Spleen (tissue), 11 donors: ENCODE results near the gene MBL2. TPM values are rescaled to one million over a fixed set of nuclear protein-coding genes. Genes with fewer than 3 reads are reported as not detected.

ENCODE experiments used
- DNase-seq: peaks from one replicate; pipeline ENCODE4 v3.0.0-alpha.2; 2020
- H3K27ac ChIP-seq, 8 donors: fragments of 200-600 bp; sonication (generic) in 7 of 8; 1 replicate in 4 of 8; 2 replicates in 4 of 8; pipeline versions ENCODE4 v1.5.0 to v1.8.0; 2016 to 2021; ENCODE audit warnings: inconsistent platforms in 4 of 8, mild to moderate bottlenecking in 4 of 8, moderate library complexity in 1 of 8
- H3K27me3 ChIP-seq, 7 donors: fragments of 200-600 bp; sonication (generic) in 6 of 7; replicated peaks in 1 of 7; 1 replicate in 4 of 7; 2 replicates in 3 of 7; pipeline versions ENCODE4 v1.5.0 to v1.8.0; 2016 to 2021; ENCODE audit warnings: inconsistent platforms in 3 of 7, mild to moderate bottlenecking in 1 of 7
- H3K36me3 ChIP-seq, 6 donors: fragments of 200-600 bp; sonication (generic) in 5 of 6; 1 replicate in 4 of 6; 2 replicates in 2 of 6; pipeline versions ENCODE4 v1.5.0 to v1.8.0; 2016 to 2021; ENCODE audit warnings: inconsistent platforms in 2 of 6
- H3K4me1 ChIP-seq, 6 donors: fragments of 200-600 bp; sonication (generic) in 5 of 6; 1 replicate in 3 of 6; 2 replicates in 3 of 6; pipeline versions ENCODE4 v1.5.0 to v1.8.0; 2016 to 2021; ENCODE audit warnings: inconsistent platforms in 3 of 6
- H3K4me3 ChIP-seq, 8 donors: fragments of 200-600 bp; sonication (generic) in 7 of 8; 1 replicate in 4 of 8; 2 replicates in 4 of 8; pipeline versions ENCODE4 v1.5.0 to v1.8.0; 2016 to 2021; ENCODE audit warnings: inconsistent platforms in 4 of 8, mild to moderate bottlenecking in 4 of 8, moderate library complexity in 2 of 8
- H3K9me3 ChIP-seq, 8 donors: fragments of 200-600 bp; sonication (generic) in 7 of 8; 1 replicate in 4 of 8; 2 replicates in 4 of 8; pipeline versions ENCODE4 v1.5.0 to v1.8.0; 2016 to 2021; ENCODE audit warnings: inconsistent platforms in 4 of 8
- POLR2A ChIP-seq, 3 donors: fragments of 450-650 bp; IDR thresholded peaks; one replicate each; pipeline ENCODE4 v1.5.1; 2017; ENCODE audit warnings: antibody characterized with exemption in 3 of 3, mild to moderate bottlenecking in 1 of 3
- POLR2AphosphoS5 ChIP-seq, 3 donors: sonication (generic); formaldehyde crosslinking; IDR thresholded peaks; one replicate each; pipeline ENCODE4 v1.5.1; 2017; ENCODE audit warnings: antibody characterized with exemption in 3 of 3
- WGBS, 5 donors: extraction: QIAGEN DNeasy Blood & Tissue Kit in 3 of 5; methylation state at CpG; one replicate each; pipeline versions ENCODE4 v1.1.5 to v1.1.7; 2013 to 2018; 5-methylcytosine and 5-hydroxymethylcytosine counted together
- intact Hi-C: fragments of 100-400 bp; cut with DNase I; formaldehyde crosslinking; loops from one replicate; pipeline ENCODE4 v1.15.0; 2023; ENCODE audit warnings: low total_unique reads
- polyA plus RNA-seq, 3 donors: library from polyadenylated mRNA; stranded (reverse); fragments of 200-250 nt; gene quantifications; one replicate each; pipeline ENCODE4 v1.2.1, GENCODE V29; 2013
- total RNA-seq, 7 donors: library from RNA; depleted of rRNA in 3 of 7; stranded (reverse); fragments of >200 nt in 3 of 7; fragmentation: NEBNext Ultra II Directional in 4 of 7; extraction: Animal tissue kit (Norgen Biotek cat#: 25700) in 4 of 7; gene quantifications; one replicate each; pipeline versions ENCODE4 v1.1.0 to v1.2.1, GENCODE V29; 2016 to 2021
- TF ChIP-seq, protein P1 (sequence below), 11 experiments: fragments of 200-600 bp in 7 of 11; fragments of 450-650 bp in 4 of 11; sonication (generic) in 4 of 11; IDR thresholded peaks in 8 of 11; conservative IDR thresholded peaks in 3 of 11; 1 replicate in 7 of 11; 2 replicates in 4 of 11; pipeline versions ENCODE4 v1.4.0 to v1.8.0; 2016 to 2021; ENCODE audit warnings: antibody characterized with exemption in 11 of 11, inconsistent platforms in 4 of 11, mild to moderate bottlenecking in 1 of 11
- donor health status: healthy with polysubstance abuse.
- donor health status: DM: no; HTN: no; CAD: no; lungs with moderate emphysema.
- donor health status: DM: no; HTN: no; CAD: no.
- donor health status: Bipolar disorder and iron deficiency.
- donor health status: healthy.
- donor health status: DM: no; HTN: no; CAD: no.
- donor health status: DM: yes; HTN: yes; CAD: no.

Gene MBL2
- total and polyA plus RNA-seq, 10 donors: 0.02 to 0.18 (median 0.11) TPM; not detected in 6

GRCh38 chr10:52801947-52802346, 29.4 kb upstream of the MBL2 start:
- 4 to 75% (median 23%) methylated on average over 1 of the region's 1 CpG for WGBS, 5 donors
- no peak overlapping the region for H3K4me3 ChIP-seq
- TF ChIP-seq, protein P1, sequence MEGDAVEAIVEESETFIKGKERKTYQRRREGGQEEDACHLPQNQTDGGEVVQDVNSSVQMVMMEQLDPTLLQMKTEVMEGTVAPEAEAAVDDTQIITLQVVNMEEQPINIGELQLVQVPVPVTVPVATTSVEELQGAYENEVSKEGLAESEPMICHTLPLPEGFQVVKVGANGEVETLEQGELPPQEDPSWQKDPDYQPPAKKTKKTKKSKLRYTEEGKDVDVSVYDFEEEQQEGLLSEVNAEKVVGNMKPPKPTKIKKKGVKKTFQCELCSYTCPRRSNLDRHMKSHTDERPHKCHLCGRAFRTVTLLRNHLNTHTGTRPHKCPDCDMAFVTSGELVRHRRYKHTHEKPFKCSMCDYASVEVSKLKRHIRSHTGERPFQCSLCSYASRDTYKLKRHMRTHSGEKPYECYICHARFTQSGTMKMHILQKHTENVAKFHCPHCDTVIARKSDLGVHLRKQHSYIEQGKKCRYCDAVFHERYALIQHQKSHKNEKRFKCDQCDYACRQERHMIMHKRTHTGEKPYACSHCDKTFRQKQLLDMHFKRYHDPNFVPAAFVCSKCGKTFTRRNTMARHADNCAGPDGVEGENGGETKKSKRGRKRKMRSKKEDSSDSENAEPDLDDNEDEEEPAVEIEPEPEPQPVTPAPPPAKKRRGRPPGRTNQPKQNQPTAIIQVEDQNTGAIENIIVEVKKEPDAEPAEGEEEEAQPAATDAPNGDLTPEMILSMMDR (IDR thresholded peaks at IDR 0.05 in 8 of 11, conservative IDR thresholded peaks at IDR 0.05 in 3 of 11): no peak
- TF ChIP-seq POLR2A (IDR thresholded peaks at IDR 0.05): no peak
- no peak for TF ChIP-seq POLR2AphosphoS5 (IDR thresholded peaks at IDR 0.05)
- no peaks in the 10 kb centered on the region for H3K27me3 ChIP-seq
- no peak for DNase-seq
- no peaks in the 10 kb centered on the region for H3K36me3 ChIP-seq
- intact Hi-C loops: no loop called here
- peaks cover 0 to 10% (median 0%) of the 10 kb centered on the region in 8 donors for H3K9me3 ChIP-seq
- H3K4me1 ChIP-seq: no peaks in the 10 kb centered on the region
- no peak overlapping the region for H3K27ac ChIP-seq

- WGBS, 5 donors: 87 to 93% (median 88%) methylated on average over 5 of the region's 5 CpGs
- intact Hi-C loops: no loop called here
These were observed 13.5 kb upstream of the MBL2 start for GRCh38 chr10:52786098-52786497.

GRCh38 chr10:52785418-52785817, 12.8 kb upstream of the MBL2 start:
- DNase-seq: no peak
- Histone ChIP-seq H3K36me3 (no peaks in the 10 kb centered on the region), H3K27me3 (no peaks in the 10 kb centered on the region), H3K4me1 (no peaks in the 10 kb centered on the region), H3K9me3 (peaks cover 0 to 9% (median 0%) of the 10 kb centered on the region in 8 donors), H3K27ac (no peak overlapping the region), H3K4me3 (no peak overlapping the region)
- intact Hi-C loops: no loop called here
- 15 to 79% (median 35%) methylated on average over 1 to 3 of the region's 3 CpGs for WGBS, 5 donors
- TF ChIP-seq, protein P1 (IDR thresholded peaks at IDR 0.05 in 8 of 11, conservative IDR thresholded peaks at IDR 0.05 in 3 of 11): no peak
- TF ChIP-seq POLR2AphosphoS5 (IDR thresholded peaks at IDR 0.05) (no peak), POLR2A (IDR thresholded peaks at IDR 0.05) (no peak)

More at GRCh38 chr10:52786098-52786497, 13.5 kb upstream of the MBL2 start:
- H3K4me1 ChIP-seq: no peaks in the 10 kb centered on the region
- H3K27ac ChIP-seq: no peak overlapping the region
- H3K9me3 ChIP-seq: peaks cover 0 to 9% (median 0%) of the 10 kb centered on the region in 8 donors
- TF ChIP-seq POLR2AphosphoS5 (IDR thresholded peaks at IDR 0.05): no peak
- TF ChIP-seq, protein P1 (IDR thresholded peaks at IDR 0.05 in 8 of 11, conservative IDR thresholded peaks at IDR 0.05 in 3 of 11): no peak
- no peak for TF ChIP-seq POLR2A (IDR thresholded peaks at IDR 0.05)
- DNase-seq: no peak
- H3K36me3 ChIP-seq: no peaks in the 10 kb centered on the region
- H3K4me3 ChIP-seq: no peak overlapping the region
- no peaks in the 10 kb centered on the region for H3K27me3 ChIP-seq

DNA sequence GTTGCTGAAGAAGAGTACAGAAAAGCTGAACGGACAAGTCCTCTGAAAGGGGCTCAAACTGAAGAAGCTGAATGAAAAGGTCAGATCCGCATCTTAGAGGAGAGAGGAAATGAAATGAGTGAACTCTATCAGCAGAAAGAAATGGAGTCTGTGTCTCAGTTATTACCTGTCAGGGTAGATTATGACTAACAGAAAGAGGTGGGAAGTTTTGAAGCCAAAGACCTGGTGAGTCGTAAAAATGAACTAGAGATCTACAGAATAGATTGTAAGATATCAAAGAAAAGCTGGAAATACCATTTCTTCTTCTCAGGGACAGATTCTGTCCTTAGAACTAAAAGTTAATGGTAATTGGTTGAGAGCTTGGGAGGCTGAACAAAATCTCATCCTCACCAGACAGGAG, 11.1 kb upstream of the MBL2 start:
- intact Hi-C loops: no loop called here

More for the DNA sequence above, 11.1 kb upstream of the MBL2 start:
- 76 to 92% (median 83%) methylated on average over 3 of the region's 3 CpGs for WGBS, 5 donors
- DNase-seq: no peak
- no peak for TF ChIP-seq POLR2A (IDR thresholded peaks at IDR 0.05)
- TF ChIP-seq POLR2AphosphoS5 (IDR thresholded peaks at IDR 0.05): no peak
- TF ChIP-seq, protein P1 (IDR thresholded peaks at IDR 0.05 in 8 of 11, conservative IDR thresholded peaks at IDR 0.05 in 3 of 11): no peak
- Histone ChIP-seq H3K9me3 (peaks cover 0 to 9% (median 0%) of the 10 kb centered on the region in 8 donors), H3K27ac (no peak overlapping the region), H3K36me3 (no peaks in the 10 kb centered on the region), H3K4me3 (no peak overlapping the region), H3K4me1 (no peaks in the 10 kb centered on the region), H3K27me3 (peaks cover 0 to 17% (median 8%) of the 10 kb centered on the region in 7 donors)
